Panc1 (cell line): ENCODE results near the gene UCHL3. TPM values are rescaled to one million over a fixed set of nuclear protein-coding genes. Genes with fewer than 3 reads are reported as not detected.

Source experiments
- ATAC-seq: fragments of 200-7000 bp; cut with Tn5 transposase; 2 replicates; pipeline ENCODE4 v1.9.1; 2020; ENCODE audit warnings: mild to moderate bottlenecking, moderate library complexity
- BruUV-seq: library from RNA; stranded (reverse); fragments of 400-500 nt; replicated peaks from 2 replicates; lab custom pipeline; 2021; lab: Mats Ljungman, UMichigan
- CTCF ChIA-PET: fragments of 300-600 bp; sonication (Branson Sonifier 250); formaldehyde crosslinking; loops from one replicate; lab custom pipeline; 2022; ENCODE audit warnings: antibody characterized with exemption; lab: Charles Lee
- POLR2A ChIA-PET: fragments of 300-600 bp; sonication (Branson Sonifier 250); formaldehyde crosslinking; loops from one replicate; lab custom pipeline; 2022; ENCODE audit warnings: antibody characterized with exemption; lab: Charles Lee
- DNase-seq: peaks from one replicate; pipeline ENCODE4 v3.0.0-alpha.2; 2010; ENCODE audit warnings: low read depth, low spot score
- H3K27ac ChIP-seq: 2 replicates; pipeline ENCODE4 v1.5.1; 2011; ENCODE audit warnings: mild to moderate bottlenecking, low read length, inconsistent platforms
- H3K27me3 ChIP-seq: fragments of 200-500 bp; sonication (Bioruptor generic); 2 replicates; pipeline ENCODE4 v1.6.0; 2014; ENCODE audit warnings: low read length, inconsistent platforms; ENCODE audit not compliant: control insufficient read depth, insufficient read depth
- H3K36me3 ChIP-seq: fragments of 200-500 bp; sonication (Bioruptor generic); 2 replicates; pipeline ENCODE4 v1.5.1; 2014; ENCODE audit warnings: inconsistent platforms, mild to moderate bottlenecking, low read length, moderate library complexity; ENCODE audit not compliant: control insufficient read depth, insufficient read depth
- H3K4me1 ChIP-seq: 2 replicates; pipeline ENCODE4 v1.5.1; 2011; ENCODE audit warnings: inconsistent platforms, mild to moderate bottlenecking, low read length, moderate library complexity; ENCODE audit not compliant: control insufficient read depth, insufficient read depth
- H3K4me3 ChIP-seq, 2 experiments: 2 replicates each; pipeline ENCODE4 v1.5.1; 2011 to 2012; ENCODE audit warnings: low read depth in 2 of 2, low read length in 2 of 2, mild to moderate bottlenecking in 2 of 2, inconsistent platforms in 1 of 2, moderate library complexity in 1 of 2
- H3K9me3 ChIP-seq: fragments of 200-500 bp; sonication (Bioruptor generic); 2 replicates; pipeline ENCODE4 v1.5.1; 2014; ENCODE audit warnings: low read depth, mild to moderate bottlenecking, inconsistent platforms, low read length, moderate library complexity; ENCODE audit not compliant: control insufficient read depth, insufficient read depth
- POLR2AphosphoS5 ChIP-seq: IDR thresholded peaks from 2 replicates; pipeline ENCODE4 v1.6.1; 2012; ENCODE audit warnings: mild to moderate bottlenecking, low read depth, low read length, moderate library complexity
- SIN3A ChIP-seq: IDR thresholded peaks from 2 replicates; pipeline ENCODE4 v1.6.1; 2012; ENCODE audit warnings: low read depth, mild to moderate bottlenecking, low read length, moderate library complexity, borderline replicate concordance; ENCODE audit not compliant: insufficient read depth
- TCF7L2 ChIP-seq: IDR thresholded peaks from 2 replicates; pipeline ENCODE4 v1.6.1; 2011; ENCODE audit warnings: mild to moderate bottlenecking, low read depth, low read length, inconsistent platforms
- in situ Hi-C: cut with HindIII; loops from 2 replicates; pipeline ENCODE4 v1.10.0; 2016; ENCODE audit warnings: low sequenced_read_pairs, low pct_unique_long_range_greater_than_20kb
- intact Hi-C: fragments of 100-400 bp; cut with micrococcal nuclease; formaldehyde crosslinking; loops from one replicate; pipeline ENCODE4 v1.10.0; 2022; ENCODE audit not compliant: unreplicated experiment
- total RNA-seq: library from RNA; stranded (reverse); gene quantifications from one replicate; pipeline ENCODE4 v1.2.1, GENCODE V29; 2021; ENCODE audit not compliant: unreplicated experiment
- TF ChIP-seq, protein P1 (sequence below): fragments of 450-650 bp; IDR thresholded peaks from 2 replicates; pipeline ENCODE4 v1.5.1; 2017; ENCODE audit warnings: mild to moderate bottlenecking
- TF ChIP-seq, protein P2 (sequence below), 2 experiments: IDR thresholded peaks; 2 replicates each; pipeline ENCODE4 v1.6.1; 2011 to 2012; ENCODE audit warnings: low read depth in 2 of 2, control low read depth in 1 of 2, low read length in 1 of 2, mild to moderate bottlenecking in 1 of 2, moderate library complexity in 1 of 2; ENCODE audit not compliant: insufficient read depth in 1 of 2

UCHL3 gene
- total RNA-seq, 1 experiment from 2014 or later: 29.3 TPM

DNA sequence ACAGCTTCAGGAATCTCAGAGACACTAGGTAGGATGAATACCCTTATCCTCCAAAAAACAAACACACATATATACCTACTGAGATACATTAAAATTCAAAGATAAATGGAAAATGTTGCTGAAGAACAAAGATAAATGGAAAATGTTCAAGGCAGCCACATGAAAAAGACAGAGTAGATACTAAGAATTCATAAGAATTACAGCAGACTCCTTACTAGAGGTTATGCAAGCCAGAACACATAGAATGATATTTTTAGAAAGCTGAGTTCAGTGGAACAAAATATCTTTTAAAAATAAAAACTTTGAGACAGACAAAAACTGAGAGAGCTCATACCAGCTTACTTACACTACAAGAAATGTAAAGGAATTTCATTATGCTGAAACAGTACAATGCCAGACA is 35.6 kb downstream of the UCHL3 start:
- intact Hi-C loops: no loop called here

DNA sequence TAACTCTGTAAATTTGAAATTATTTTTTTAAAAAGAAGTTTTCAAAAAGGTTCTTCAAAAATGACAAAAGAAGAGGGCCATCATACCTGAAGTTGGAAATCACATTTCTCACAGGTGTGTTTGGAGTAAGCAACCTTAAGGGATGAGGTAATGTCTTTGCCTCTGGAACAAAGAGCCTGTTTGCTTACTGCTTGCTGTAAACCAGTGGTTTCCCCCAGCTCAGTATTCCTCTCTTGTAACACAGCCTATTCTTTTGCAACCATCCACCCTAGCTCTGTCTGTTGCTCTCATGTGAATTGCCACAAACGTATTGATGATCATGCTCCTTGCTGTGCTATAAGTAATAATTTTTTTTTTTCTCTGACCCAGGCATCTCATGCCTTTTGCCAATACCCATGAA is 38.1 kb downstream of the UCHL3 start:
- intact Hi-C loops: no loop called here
- H3K4me1 ChIP-seq: no peaks in the 10 kb centered on the region
- ChIA-PET CTCF (no interaction called here), POLR2A (no interaction called here)
- DNase-seq: no peak
- no TSS peak for BruUV-seq
- H3K27me3 ChIP-seq: no peaks in the 10 kb centered on the region
- H3K27ac ChIP-seq: no peak overlapping the region
- no peak for ATAC-seq
- H3K9me3 ChIP-seq: no peaks in the 10 kb centered on the region
- no peaks in the 10 kb centered on the region for H3K36me3 ChIP-seq
- in situ Hi-C loops: no loop called here
- H3K4me3 ChIP-seq: no peak overlapping the region
- TF ChIP-seq, protein P1, sequence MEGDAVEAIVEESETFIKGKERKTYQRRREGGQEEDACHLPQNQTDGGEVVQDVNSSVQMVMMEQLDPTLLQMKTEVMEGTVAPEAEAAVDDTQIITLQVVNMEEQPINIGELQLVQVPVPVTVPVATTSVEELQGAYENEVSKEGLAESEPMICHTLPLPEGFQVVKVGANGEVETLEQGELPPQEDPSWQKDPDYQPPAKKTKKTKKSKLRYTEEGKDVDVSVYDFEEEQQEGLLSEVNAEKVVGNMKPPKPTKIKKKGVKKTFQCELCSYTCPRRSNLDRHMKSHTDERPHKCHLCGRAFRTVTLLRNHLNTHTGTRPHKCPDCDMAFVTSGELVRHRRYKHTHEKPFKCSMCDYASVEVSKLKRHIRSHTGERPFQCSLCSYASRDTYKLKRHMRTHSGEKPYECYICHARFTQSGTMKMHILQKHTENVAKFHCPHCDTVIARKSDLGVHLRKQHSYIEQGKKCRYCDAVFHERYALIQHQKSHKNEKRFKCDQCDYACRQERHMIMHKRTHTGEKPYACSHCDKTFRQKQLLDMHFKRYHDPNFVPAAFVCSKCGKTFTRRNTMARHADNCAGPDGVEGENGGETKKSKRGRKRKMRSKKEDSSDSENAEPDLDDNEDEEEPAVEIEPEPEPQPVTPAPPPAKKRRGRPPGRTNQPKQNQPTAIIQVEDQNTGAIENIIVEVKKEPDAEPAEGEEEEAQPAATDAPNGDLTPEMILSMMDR: no peak
- TF ChIP-seq TCF7L2 (no peak), POLR2AphosphoS5 (no peak), SIN3A (no peak)
- TF ChIP-seq, protein P2, sequence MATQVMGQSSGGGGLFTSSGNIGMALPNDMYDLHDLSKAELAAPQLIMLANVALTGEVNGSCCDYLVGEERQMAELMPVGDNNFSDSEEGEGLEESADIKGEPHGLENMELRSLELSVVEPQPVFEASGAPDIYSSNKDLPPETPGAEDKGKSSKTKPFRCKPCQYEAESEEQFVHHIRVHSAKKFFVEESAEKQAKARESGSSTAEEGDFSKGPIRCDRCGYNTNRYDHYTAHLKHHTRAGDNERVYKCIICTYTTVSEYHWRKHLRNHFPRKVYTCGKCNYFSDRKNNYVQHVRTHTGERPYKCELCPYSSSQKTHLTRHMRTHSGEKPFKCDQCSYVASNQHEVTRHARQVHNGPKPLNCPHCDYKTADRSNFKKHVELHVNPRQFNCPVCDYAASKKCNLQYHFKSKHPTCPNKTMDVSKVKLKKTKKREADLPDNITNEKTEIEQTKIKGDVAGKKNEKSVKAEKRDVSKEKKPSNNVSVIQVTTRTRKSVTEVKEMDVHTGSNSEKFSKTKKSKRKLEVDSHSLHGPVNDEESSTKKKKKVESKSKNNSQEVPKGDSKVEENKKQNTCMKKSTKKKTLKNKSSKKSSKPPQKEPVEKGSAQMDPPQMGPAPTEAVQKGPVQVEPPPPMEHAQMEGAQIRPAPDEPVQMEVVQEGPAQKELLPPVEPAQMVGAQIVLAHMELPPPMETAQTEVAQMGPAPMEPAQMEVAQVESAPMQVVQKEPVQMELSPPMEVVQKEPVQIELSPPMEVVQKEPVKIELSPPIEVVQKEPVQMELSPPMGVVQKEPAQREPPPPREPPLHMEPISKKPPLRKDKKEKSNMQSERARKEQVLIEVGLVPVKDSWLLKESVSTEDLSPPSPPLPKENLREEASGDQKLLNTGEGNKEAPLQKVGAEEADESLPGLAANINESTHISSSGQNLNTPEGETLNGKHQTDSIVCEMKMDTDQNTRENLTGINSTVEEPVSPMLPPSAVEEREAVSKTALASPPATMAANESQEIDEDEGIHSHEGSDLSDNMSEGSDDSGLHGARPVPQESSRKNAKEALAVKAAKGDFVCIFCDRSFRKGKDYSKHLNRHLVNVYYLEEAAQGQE (IDR thresholded peaks at IDR 0.05; ENCODE audit: insufficient read depth in 1 of 2, low read depth in 2 of 2, low read length in 1 of 2): no peak

More for the DNA sequence above, 35.6 kb downstream of the UCHL3 start:
- no peak overlapping the region for H3K4me3 ChIP-seq
- no TSS peak for BruUV-seq
- ATAC-seq (no peak), DNase-seq (no peak)
- no peak overlapping the region for H3K27ac ChIP-seq
- no peaks in the 10 kb centered on the region for H3K27me3 ChIP-seq
- H3K36me3 ChIP-seq: no peaks in the 10 kb centered on the region
- TF ChIP-seq, protein P2 (IDR thresholded peaks at IDR 0.05; ENCODE audit: insufficient read depth in 1 of 2, low read depth in 2 of 2, low read length in 1 of 2): no peak
- no peak for TF ChIP-seq POLR2AphosphoS5
- no peak for TF ChIP-seq TCF7L2
- TF ChIP-seq, protein P1: no peak
- TF ChIP-seq SIN3A: no peak
- no peaks in the 10 kb centered on the region for H3K9me3 ChIP-seq
- no peaks in the 10 kb centered on the region for H3K4me1 ChIP-seq
- ChIA-PET CTCF (no interaction called here), POLR2A (no interaction called here)
- in situ Hi-C loops: no loop called here
